ENCODE data around the gene RNPS1. TPM values are rescaled to one million over a fixed set of nuclear protein-coding genes. Genes with fewer than 3 reads are reported as not detected.

RNPS1 gene
- total and polyA plus RNA-seq, 9 of the 15 experiments (the other 6 are each of a cell fraction or from before 2014, with no cell fraction given), result 44.9 to 338 (median 202) TPM

GRCh38 chr16:2213817-2214718 lies 53.9 kb downstream of the RNPS1 start (continued):
- TF ChIP-seq CREB3L1 (IDR thresholded peaks at IDR 0.05; ENCODE audit: borderline replicate concordance, low read depth), result no peak
- TF ChIP-seq NRF1 (conservative IDR thresholded peaks at IDR 0.05 in 1 of 2, IDR thresholded peaks at IDR 0.05 in 1 of 2), result no peak
- TF ChIP-seq ZKSCAN1 (IDR thresholded peaks at IDR 0.05; ENCODE audit: low read depth, low read length), result no peak
- peak; percentile 43; the same call in 1 of the 2 replicates for TF ChIP-seq ZNF592 (IDR thresholded peaks at IDR 0.05)
- TF ChIP-seq BRD9 (IDR thresholded peaks at IDR 0.05; ENCODE audit: low read depth, partially characterized antibody), result no peak
- no peak for TF ChIP-seq CREB3 (tag; conservative IDR thresholded peaks at IDR 0.05; ENCODE audit: low read depth)
- no peak for TF ChIP-seq ZBTB33 (CRISPR knock-in tag; IDR thresholded peaks at IDR 0.05)
- no peak for TF ChIP-seq ETS2 (tag; IDR thresholded peaks at IDR 0.05; ENCODE audit: borderline replicate concordance, poor library complexity, severe bottlenecking)
- TF ChIP-seq FOXA3 (CRISPR knock-in tag; conservative IDR thresholded peaks at IDR 0.05 in 1 of 2, IDR thresholded peaks at IDR 0.05 in 1 of 2), result no peak
- TF ChIP-seq CREB1 (IDR thresholded peaks at IDR 0.05), result peak; percentile 40; the same call in 1 of the 2 replicates
- TF ChIP-seq CREB1 (CRISPR knock-in tag; IDR thresholded peaks at IDR 0.05), result no peak
- TF ChIP-seq RUNX1 (IDR thresholded peaks at IDR 0.05; ENCODE audit: low read depth), result no peak
- TF ChIP-seq NFIC (IDR thresholded peaks at IDR 0.05), result no peak
- TF ChIP-seq ZNF395 (CRISPR knock-in tag; IDR thresholded peaks at IDR 0.05), result no peak
- TF ChIP-seq RBFOX2 (IDR thresholded peaks at IDR 0.05; ENCODE audit: low read depth, low read length), result peak; percentile 28; the same call in 1 of the 2 replicates
- TF ChIP-seq ZC3H11A (IDR thresholded peaks at IDR 0.05; ENCODE audit: low read depth, low read length), result no peak

Measured in K562 (cell line).